Suprapubic skin (tissue), 4 donors: ENCODE measurements around the gene TNIK.

Source experiments
- CTCF ChIP-seq, 2 donors: fragments of 200-600 bp in 1 of 2; fragments of 450-650 bp in 1 of 2; sonication (generic) in 1 of 2; IDR thresholded peaks; one replicate each; pipeline ENCODE4 v1.5.1; 2016 to 2019; ENCODE audit warnings: antibody characterized with exemption in 2 of 2, mild to moderate bottlenecking in 1 of 2, moderate library complexity in 1 of 2
- EP300 ChIP-seq: sonication (generic); formaldehyde crosslinking; IDR thresholded peaks from one replicate; pipeline ENCODE4 v1.6.1; 2017; ENCODE audit warnings: antibody characterized with exemption
- POLR2A ChIP-seq, 2 donors: fragments of 450-650 bp; IDR thresholded peaks; one replicate each; pipeline ENCODE4 v1.6.1; 2017; ENCODE audit warnings: antibody characterized with exemption in 2 of 2, mild to moderate bottlenecking in 2 of 2, moderate library complexity in 2 of 2
- POLR2AphosphoS5 ChIP-seq, 3 donors: sonication (generic); formaldehyde crosslinking; IDR thresholded peaks; one replicate each; pipeline ENCODE4 v1.6.1; 2017; ENCODE audit warnings: antibody characterized with exemption in 3 of 3

DNA sequence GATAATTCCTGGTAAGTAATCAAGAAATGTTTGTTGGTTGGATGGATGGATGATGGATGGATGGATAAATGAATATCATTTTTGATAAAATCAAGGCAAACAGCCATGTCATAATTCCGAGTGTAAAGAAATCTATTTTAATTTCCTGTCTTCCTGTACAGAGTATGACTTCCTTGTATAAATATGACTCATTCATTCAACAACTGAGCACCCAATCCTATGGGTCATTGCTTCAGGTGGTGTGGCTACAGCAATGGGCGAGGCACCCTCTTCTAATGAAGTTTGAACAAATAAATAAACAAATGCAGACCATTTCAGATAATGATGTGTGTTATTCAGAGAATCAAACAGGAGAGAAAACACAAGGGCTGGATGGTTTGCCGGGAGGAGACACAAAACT is 198.7 kb downstream of the TNIK start:
- no peak for TF ChIP-seq CTCF (IDR thresholded peaks at IDR 0.05)
- no peak for TF ChIP-seq POLR2AphosphoS5 (IDR thresholded peaks at IDR 0.05)
- TF ChIP-seq POLR2A (IDR thresholded peaks at IDR 0.05) = no peak
- no peak for TF ChIP-seq EP300
